Activated T-cell treated with anti-CD3 and anti-CD28 coated beads, Interleukin-2, amount 50 U/mL, for 4 hours (primary cell): Measurements from ENCODE around the gene EFEMP1. TPM values are rescaled to one million over a fixed set of nuclear protein-coding genes. Genes with fewer than 3 reads are reported as not detected.

Source experiments
- ATAC-seq, 2 donors: fragments of 200-7000 bp; cut with Tn5 transposase; one replicate each; pipeline ENCODE4 v1.10.0; 2021
- DNase-seq: peaks from one replicate; pipeline ENCODE4 v3.0.0-alpha.2; 2020
- H3K27me3 Mint-ChIP-seq: one replicate; pipeline ENCODE4 v1.8.0; 2021; ENCODE audit warnings: low read depth, mixed read lengths
- H3K36me3 Mint-ChIP-seq: one replicate; pipeline ENCODE4 v1.8.0; 2022; ENCODE audit warnings: mixed read lengths; ENCODE audit not compliant: insufficient read depth
- H3K4me1 Mint-ChIP-seq: one replicate; pipeline ENCODE4 v1.8.0; 2021; ENCODE audit warnings: low read depth, mixed read lengths
- H3K4me3 Mint-ChIP-seq: one replicate; pipeline ENCODE4 v1.8.0; 2021; ENCODE audit warnings: mild to moderate bottlenecking, moderate library complexity, mixed read lengths
- H3K9me3 Mint-ChIP-seq: one replicate; pipeline ENCODE4 v1.8.0; 2021; ENCODE audit warnings: mixed read lengths
- total RNA-seq, 3 donors: library from RNA; stranded (reverse); gene quantifications; one replicate each; pipeline ENCODE4 v1.2.1, GENCODE V29; 2021

EFEMP1 gene
- total RNA-seq, 3 donors from 2014 or later: 0.25 to 0.43 (median 0.40) TPM

DNA sequence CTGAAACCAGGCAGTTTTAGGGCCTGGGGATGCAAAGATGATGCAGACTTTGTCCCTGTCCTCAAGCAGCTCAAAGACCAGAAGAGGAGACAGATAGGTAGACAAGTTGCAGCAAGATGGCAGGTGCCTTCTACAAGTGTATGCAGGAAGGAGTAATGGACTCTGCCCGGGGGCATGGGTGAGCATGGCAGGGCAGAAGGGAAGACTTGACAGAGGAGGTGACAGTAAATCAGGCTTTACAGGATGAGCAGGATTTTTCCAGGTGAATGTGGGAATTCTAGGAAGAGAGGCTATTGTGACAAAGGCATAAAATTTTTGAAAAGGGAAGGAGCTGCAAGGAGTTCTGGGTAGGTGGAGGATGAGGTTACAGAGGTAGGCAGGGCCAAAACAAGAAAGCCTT lies 4.7 kb downstream of the EFEMP1 start:
- ATAC-seq (no peak), DNase-seq (no peak)
- peaks cover 18% of the 10 kb centered on the region for H3K27me3 Mint-ChIP-seq
- no peaks in the 10 kb centered on the region for H3K36me3 Mint-ChIP-seq
- H3K4me1 Mint-ChIP-seq: peaks cover 2% of the 10 kb centered on the region
- peaks cover 4% of the 10 kb centered on the region for H3K9me3 Mint-ChIP-seq
- H3K4me3 Mint-ChIP-seq: no peak overlapping the region

DNA sequence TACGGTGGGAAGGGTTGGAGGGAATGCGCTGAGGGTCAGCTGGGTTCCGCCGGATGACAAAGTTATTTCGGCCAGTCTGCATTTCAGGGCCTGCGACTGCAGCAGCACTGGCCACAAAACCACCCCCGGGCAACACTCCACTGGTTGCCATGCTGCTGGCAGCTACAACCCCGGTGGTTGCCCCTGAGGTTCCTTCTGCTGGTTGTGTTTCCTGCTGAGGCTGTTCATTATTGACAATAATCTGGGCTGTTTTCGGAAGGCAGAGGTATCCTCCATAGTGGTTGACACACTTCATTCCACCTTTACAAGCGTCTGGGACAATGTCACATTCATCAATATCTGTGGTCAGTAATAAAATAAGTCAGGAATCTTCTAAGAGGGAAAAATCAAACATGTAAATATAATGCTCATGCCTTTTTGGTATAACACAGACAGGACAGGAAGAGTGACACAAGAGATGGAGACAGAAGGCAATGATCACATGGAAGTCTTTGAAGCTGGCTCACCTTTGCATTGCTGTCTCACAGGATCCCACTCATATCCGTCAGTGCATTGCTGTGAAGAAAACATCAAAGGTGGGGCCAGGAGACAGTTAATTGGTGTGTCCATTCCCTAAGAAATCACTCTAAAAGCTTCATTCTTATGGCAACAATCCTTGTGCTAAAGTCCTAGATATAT lies 5.7 kb downstream of the EFEMP1 start:
- ATAC-seq (no peak), DNase-seq (no peak)
- Mint-ChIP-seq H3K4me1 (no peaks in the 10 kb centered on the region), H3K36me3 (no peaks in the 10 kb centered on the region), H3K9me3 (peaks cover 4% of the 10 kb centered on the region), H3K4me3 (no peak overlapping the region), H3K27me3 (peaks cover 11% of the 10 kb centered on the region)

DNA sequence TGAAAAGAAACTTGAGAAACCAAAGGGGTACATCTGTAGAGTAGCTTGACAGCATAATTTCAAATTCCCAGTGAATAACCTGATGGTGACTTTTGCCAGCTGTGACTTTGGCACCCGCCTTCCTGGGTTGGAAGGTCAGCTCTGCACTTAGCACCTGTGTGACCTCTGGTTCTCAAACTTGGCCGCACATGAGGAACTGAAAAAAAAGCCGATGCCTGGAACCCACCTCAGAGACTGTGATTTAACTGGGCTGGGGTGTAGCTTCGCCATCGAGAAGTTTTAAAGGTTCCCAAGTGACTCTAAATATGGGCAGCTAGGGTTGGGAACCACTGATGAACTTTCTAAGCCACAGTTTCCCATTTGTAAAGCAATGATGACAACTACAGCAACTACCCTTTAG lies 6.5 kb downstream of the EFEMP1 start:
- DNase-seq (no peak), ATAC-seq (no peak)

DNA sequence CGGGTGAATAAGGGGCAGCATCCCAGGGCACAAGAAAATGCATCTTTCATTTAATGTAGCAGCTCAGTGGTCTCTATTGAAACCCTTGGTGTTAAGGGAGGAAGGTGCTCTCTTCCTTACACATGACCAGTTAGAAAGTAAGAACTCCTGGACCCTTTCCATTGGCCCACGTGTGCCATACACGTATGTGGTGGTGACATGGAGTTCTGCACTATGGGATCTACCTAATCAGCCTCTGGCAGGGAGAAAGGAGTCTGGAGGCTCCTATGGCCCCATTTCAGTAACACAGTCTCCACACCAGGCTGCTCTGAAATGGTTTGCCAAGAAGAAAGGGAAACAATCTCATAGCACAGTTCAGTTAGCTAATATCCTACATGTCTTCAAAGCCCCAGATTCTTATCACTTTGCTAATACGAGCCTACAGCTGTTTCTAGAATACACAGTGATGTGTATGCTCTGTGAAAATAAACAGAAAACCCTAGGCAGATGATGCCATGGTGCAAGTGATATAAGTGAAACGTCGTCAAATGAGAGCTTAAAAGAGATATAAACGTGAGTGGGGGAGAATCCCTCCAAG lies 7.0 kb downstream of the EFEMP1 start:
- DNase-seq (no peak), ATAC-seq (no peak)
- Mint-ChIP-seq H3K36me3 (no peaks in the 10 kb centered on the region), H3K9me3 (peaks cover 4% of the 10 kb centered on the region), H3K4me1 (no peaks in the 10 kb centered on the region), H3K4me3 (no peak overlapping the region), H3K27me3 (no peaks in the 10 kb centered on the region)

More for the DNA sequence above, 6.5 kb downstream of the EFEMP1 start:
- Mint-ChIP-seq H3K4me1 (no peaks in the 10 kb centered on the region), H3K9me3 (peaks cover 4% of the 10 kb centered on the region), H3K36me3 (no peaks in the 10 kb centered on the region), H3K4me3 (no peak overlapping the region), H3K27me3 (peaks cover 3% of the 10 kb centered on the region)

DNA sequence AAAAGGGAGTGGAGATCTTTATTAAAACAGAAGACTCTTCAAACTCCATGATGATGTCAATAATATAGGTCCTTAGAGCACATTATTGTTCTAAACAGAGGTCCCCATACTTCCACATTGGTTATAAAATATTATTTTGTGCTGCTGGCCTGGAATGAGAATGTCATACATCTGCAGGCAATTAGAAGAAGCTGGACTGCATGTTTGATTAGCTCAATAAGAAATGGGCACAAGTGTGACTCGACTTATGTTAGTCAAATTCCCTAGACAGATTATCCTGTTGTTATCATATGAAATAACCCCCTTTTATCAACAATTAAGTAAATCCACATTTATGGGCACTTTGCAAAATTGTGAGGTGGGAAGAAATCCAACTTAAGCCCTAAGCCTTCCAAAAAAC lies 8.8 kb downstream of the EFEMP1 start:
- H3K4me1 Mint-ChIP-seq: no peaks in the 10 kb centered on the region
- DNase-seq: no peak
- H3K36me3 Mint-ChIP-seq: no peaks in the 10 kb centered on the region
- no peak overlapping the region for H3K4me3 Mint-ChIP-seq
- ATAC-seq: no peak
- peaks cover 4% of the 10 kb centered on the region for H3K9me3 Mint-ChIP-seq
- H3K27me3 Mint-ChIP-seq: no peaks in the 10 kb centered on the region

DNA sequence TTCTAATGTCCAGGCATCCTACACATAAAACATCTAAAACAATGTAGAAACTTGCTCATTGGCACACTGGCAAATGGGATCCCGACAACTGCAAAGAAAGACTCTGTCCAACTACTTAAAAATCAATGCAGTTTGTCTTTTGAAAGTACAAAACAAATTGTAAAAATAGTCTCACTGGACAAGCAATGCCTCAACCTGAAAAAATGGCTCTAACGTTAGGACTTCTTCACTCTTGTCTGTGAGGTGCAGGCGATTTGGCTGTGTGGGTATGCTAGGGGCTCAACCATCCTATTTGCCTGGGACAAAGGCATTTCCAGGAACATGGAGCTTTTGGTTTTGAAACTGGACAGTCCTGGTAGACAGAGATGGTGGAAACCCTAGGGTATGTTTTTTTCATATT lies 10.7 kb downstream of the EFEMP1 start:
- Mint-ChIP-seq H3K4me1 (no peaks in the 10 kb centered on the region), H3K36me3 (no peaks in the 10 kb centered on the region), H3K4me3 (no peak overlapping the region), H3K27me3 (peaks cover 2% of the 10 kb centered on the region), H3K9me3 (peaks cover 4% of the 10 kb centered on the region)
- DNase-seq (no peak), ATAC-seq (no peak)

DNA sequence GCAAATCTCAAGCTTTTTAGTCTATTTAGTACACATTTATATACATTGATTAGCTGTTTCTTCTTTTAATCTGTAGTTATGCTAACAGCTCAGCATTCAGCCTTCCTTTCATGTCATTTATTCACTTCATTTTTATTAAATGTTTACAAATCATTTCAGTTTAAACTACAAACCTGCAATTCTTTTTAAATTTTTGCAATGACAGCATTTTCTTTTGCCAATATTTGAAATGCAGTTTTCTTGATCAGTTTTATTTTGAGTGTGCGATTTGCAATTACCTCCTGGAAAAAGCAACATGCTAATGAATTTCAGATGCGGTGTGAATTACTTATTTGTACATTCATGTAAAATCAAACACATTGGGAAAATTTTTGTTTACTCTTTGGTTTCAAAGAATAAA lies 13.5 kb downstream of the EFEMP1 start:
- DNase-seq: no peak
- Mint-ChIP-seq H3K36me3 (no peaks in the 10 kb centered on the region), H3K27me3 (peaks cover 2% of the 10 kb centered on the region), H3K9me3 (no peaks in the 10 kb centered on the region), H3K4me3 (no peak overlapping the region), H3K4me1 (no peaks in the 10 kb centered on the region)
- no peak for ATAC-seq

DNA sequence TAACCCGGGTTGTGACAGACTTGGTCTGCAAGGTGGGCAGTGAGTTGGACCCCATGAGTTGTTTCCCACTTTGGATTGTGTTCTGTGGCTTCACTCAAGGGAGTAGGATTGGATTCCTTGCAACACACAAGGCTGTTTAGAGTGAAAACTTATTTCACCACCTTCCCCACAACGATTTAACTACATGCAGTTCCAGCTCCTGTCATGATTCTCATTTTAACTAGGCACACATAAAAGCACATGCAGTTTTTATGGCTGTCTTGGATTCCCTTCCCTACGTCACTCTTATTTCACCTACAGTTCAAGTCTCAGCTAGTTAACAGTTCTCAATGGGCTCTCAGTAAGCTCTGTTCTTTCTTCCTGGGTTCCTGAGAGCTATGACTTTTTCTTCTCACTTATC lies 15.9 kb downstream of the EFEMP1 start:
- Mint-ChIP-seq H3K36me3 (no peaks in the 10 kb centered on the region), H3K4me3 (no peak overlapping the region), H3K9me3 (no peaks in the 10 kb centered on the region), H3K4me1 (no peaks in the 10 kb centered on the region), H3K27me3 (peaks cover 2% of the 10 kb centered on the region)
- DNase-seq: no peak
- ATAC-seq: no peak

DNA sequence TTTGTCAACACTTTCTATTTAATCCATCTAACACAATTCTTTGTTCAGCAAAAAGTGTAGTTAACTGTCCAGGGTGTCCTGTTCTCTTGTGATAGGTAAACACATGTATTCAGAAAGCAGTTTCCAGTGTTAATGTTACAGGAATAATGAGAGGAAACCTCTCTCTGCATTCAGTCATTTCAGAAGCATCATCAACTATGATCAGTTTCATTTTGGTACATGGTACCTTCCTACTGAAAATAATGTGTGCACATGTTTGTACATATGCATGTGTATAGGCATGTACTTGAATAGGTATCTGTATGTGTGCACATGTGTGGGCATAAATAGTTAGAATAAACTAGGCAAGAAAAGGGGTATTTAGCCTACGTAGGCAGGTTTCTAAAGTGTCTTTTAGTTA lies 16.6 kb downstream of the EFEMP1 start:
- ATAC-seq (no peak), DNase-seq (no peak)
- H3K36me3 Mint-ChIP-seq: no peaks in the 10 kb centered on the region
- no peak overlapping the region for H3K4me3 Mint-ChIP-seq
- peaks cover 2% of the 10 kb centered on the region for H3K27me3 Mint-ChIP-seq
- H3K4me1 Mint-ChIP-seq: no peaks in the 10 kb centered on the region
- no peaks in the 10 kb centered on the region for H3K9me3 Mint-ChIP-seq

DNA sequence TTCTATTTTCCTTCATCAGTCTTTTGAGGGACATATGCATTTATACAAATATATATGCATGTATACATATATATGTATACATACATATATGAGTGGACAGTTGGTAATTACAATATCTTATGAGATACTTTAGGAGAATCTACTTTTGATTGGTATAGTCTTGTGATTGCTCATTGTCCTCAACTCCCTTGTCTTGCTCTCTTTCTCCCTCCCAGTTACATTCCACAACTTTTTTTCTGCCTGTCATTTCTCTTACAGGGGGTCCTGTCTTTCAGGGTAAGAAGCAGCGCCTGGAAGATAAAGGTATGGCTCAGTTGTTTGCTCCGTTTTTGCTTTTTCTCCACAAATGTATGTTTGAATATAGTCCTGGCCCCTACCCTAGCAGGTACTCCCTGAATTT lies 19.9 kb downstream of the EFEMP1 start:
- no peak for ATAC-seq

DNA sequence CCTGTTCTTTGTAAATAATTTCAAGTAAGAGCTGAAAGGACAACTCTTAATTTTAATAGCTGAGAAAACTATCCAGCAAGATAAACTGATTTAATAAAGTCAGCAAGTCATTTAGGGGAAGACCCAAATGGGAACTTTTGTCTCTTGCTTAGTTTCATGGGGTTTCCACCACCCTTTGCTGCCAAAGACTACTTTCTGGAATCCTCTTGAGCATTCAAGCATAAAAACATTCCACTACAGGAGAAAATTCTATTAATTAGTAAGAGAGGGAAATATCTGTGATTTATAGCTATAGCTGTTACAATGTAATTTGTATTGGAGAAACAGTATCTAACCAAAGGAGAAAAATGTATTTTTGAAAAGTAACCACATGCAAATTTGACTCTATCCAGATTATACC lies 20.6 kb downstream of the EFEMP1 start:
- no peak overlapping the region for H3K4me3 Mint-ChIP-seq
- no peaks in the 10 kb centered on the region for H3K36me3 Mint-ChIP-seq
- no peaks in the 10 kb centered on the region for H3K27me3 Mint-ChIP-seq
- DNase-seq: no peak
- no peaks in the 10 kb centered on the region for H3K4me1 Mint-ChIP-seq
- no peaks in the 10 kb centered on the region for H3K9me3 Mint-ChIP-seq
- ATAC-seq: no peak

More for the DNA sequence above, 19.9 kb downstream of the EFEMP1 start:
- Mint-ChIP-seq H3K9me3 (no peaks in the 10 kb centered on the region), H3K4me1 (no peaks in the 10 kb centered on the region), H3K4me3 (no peak overlapping the region), H3K36me3 (no peaks in the 10 kb centered on the region), H3K27me3 (peaks cover 2% of the 10 kb centered on the region)
- no peak for DNase-seq

DNA sequence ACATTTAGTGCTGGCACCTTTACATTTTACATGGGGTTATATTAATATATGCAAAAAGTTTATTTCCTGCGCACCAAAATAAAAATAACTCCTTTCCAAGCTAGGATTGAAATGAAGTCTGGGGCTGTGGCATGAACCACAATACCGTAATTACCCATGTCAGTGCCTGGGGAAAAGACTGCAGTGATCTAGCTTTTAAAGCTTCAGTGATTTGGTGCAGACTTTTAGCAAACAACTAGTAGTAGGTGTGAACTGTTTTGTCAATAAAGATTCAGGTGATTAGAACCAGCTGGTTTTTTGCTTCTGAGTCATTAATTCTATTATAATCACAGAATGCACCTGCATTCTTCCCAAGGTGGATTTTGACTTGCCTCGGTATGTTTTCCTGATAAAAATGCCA lies 21.2 kb downstream of the EFEMP1 start:
- Mint-ChIP-seq H3K4me3 (no peak overlapping the region), H3K27me3 (no peaks in the 10 kb centered on the region), H3K4me1 (no peaks in the 10 kb centered on the region), H3K36me3 (no peaks in the 10 kb centered on the region), H3K9me3 (no peaks in the 10 kb centered on the region)
- ATAC-seq (no peak), DNase-seq (no peak)

DNA sequence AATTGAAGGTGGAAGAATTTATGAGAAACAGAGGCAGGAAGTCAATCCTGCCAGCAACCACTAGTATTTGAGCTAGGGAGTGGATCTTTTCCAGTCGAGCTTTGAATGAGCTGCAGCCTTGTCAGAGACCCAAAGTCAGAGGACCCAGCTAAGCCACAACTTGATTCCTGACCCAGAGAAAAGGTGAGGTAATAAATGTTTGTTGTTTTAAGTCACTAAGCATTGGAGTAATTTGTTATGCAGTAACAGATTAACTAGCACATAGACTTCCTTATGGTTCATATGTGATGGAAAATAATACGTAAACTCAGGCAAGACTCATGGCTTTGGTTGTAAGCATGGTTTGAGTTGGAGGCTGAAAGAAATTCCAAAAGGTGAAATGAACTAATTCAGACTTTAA lies 21.6 kb downstream of the EFEMP1 start:
- H3K4me3 Mint-ChIP-seq: no peak overlapping the region
- no peaks in the 10 kb centered on the region for H3K27me3 Mint-ChIP-seq
- H3K9me3 Mint-ChIP-seq: no peaks in the 10 kb centered on the region
- ATAC-seq (no peak), DNase-seq (no peak)
- H3K4me1 Mint-ChIP-seq: no peaks in the 10 kb centered on the region
- H3K36me3 Mint-ChIP-seq: no peaks in the 10 kb centered on the region

DNA sequence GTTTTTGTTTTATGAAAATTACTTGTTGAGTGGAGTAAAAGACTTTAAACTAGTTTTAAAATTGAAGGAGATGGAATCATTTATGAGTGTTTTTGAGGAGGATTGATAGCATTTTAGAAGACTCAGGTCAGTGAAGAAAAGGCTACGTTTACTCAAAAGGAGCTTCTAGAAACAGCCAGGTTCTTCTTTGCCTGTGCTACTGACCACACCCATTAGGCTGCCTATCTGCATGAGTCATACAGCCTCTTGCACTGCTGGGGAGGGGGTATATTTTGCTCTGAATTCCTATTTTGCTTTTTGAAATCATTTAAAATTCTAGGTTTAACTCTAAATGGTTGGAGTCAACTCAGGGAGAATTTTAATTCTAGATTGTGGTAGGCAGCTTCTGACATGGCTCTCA lies 22.3 kb downstream of the EFEMP1 start:
- H3K27me3 Mint-ChIP-seq: no peaks in the 10 kb centered on the region
- H3K36me3 Mint-ChIP-seq: no peaks in the 10 kb centered on the region
- DNase-seq (no peak), ATAC-seq (no peak)
- H3K4me1 Mint-ChIP-seq: no peaks in the 10 kb centered on the region
- H3K4me3 Mint-ChIP-seq: no peak overlapping the region
- H3K9me3 Mint-ChIP-seq: no peaks in the 10 kb centered on the region

DNA sequence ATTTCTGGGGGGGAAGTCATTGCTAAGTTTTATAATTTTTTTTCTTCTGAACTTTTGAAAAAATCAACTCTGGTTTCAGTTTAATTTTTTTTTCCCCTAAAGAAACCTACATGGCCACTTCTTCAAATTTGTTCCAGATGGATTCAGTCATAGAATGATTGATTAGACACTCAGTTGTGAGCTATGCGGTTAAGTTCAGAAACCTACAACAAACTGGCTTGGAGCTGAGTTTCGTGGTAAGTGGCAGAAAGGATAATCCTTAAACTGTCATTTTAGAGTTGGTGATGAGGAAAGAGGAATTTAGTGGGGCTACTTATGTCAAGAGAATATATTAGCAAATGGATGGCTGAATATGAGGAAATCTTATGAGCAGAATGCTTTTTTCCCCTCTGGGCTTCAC lies 23.7 kb downstream of the EFEMP1 start:
- H3K4me3 Mint-ChIP-seq: no peak overlapping the region
- peaks cover 1% of the 10 kb centered on the region for H3K27me3 Mint-ChIP-seq
- no peaks in the 10 kb centered on the region for H3K36me3 Mint-ChIP-seq
- DNase-seq (no peak), ATAC-seq (no peak)
- H3K4me1 Mint-ChIP-seq: no peaks in the 10 kb centered on the region
- no peaks in the 10 kb centered on the region for H3K9me3 Mint-ChIP-seq
